ENCODE measurements around the gene KIF4A. TPM values are rescaled to one million over a fixed set of nuclear protein-coding genes. Genes with fewer than 3 reads are reported as not detected.
"Not testable (repeated sequence)": the region's sequence is repeated elsewhere in the genome, so short reads cannot be mapped to it uniquely, and the experiment has no call there.

Gene KIF4A
- total RNA-seq, 2 donors from 2014 or later = 27.6 to 40.6 TPM

- Histone ChIP-seq H3K4me3 (ENCODE audit: low read length) (no peak overlapping the region), H3K36me3 (ENCODE audit: control insufficient read depth, insufficient read depth, low read length) (peaks cover 23% of the 10 kb centered on the region), H3K9ac (ENCODE audit: extremely low read depth, low read length, poor library complexity, severe bottlenecking) (no peak overlapping the region), H3K4me1 (ENCODE audit: control insufficient read depth, insufficient read depth, low read length) (no peaks in the 10 kb centered on the region), H3K27ac (ENCODE audit: low read depth, low read length) (no peak overlapping the region), H3K27me3 (ENCODE audit: control insufficient read depth, insufficient read depth, low read length, poor library complexity, severe bottlenecking) (no peaks in the 10 kb centered on the region), H3K9me3 (ENCODE audit: control insufficient read depth, low read length) (no peaks in the 10 kb centered on the region)
- H3K4me3 Mint-ChIP-seq = no peak overlapping the region
- 100% methylated on average over 3 of the region's 4 CpGs; no CpG with 5 or more reads in 1 of the 2 experiments for WGBS, 2 experiments (ENCODE audit: insufficient coverage in 1 of 2, insufficient read length in 1 of 2)
- peaks cover 46% of the 10 kb centered on the region for H3K9me3 Mint-ChIP-seq
- H3K36me3 Mint-ChIP-seq (ENCODE audit: low read depth) = peaks cover 38% of the 10 kb centered on the region
- DNase-seq = no peak
- H3K27ac Mint-ChIP-seq = no peak overlapping the region
- TF ChIP-seq CTCF (conservative IDR thresholded peaks at IDR 0.05) = no peak
- no peaks in the 10 kb centered on the region for H3K27me3 Mint-ChIP-seq (ENCODE audit: insufficient read depth)
- H3K4me1 Mint-ChIP-seq = no peaks in the 10 kb centered on the region
These were observed 69.6 kb downstream of the KIF4A start for GRCh38 chrX:70359458-70359857.

- H3K9me3 Mint-ChIP-seq = peaks cover 40% of the 10 kb centered on the region
- H3K36me3 Mint-ChIP-seq (ENCODE audit: low read depth) = peaks cover 34% of the 10 kb centered on the region
- Histone ChIP-seq H3K27ac (ENCODE audit: low read depth, low read length) (no peak overlapping the region), H3K9ac (ENCODE audit: extremely low read depth, low read length, poor library complexity, severe bottlenecking) (no peak overlapping the region), H3K36me3 (ENCODE audit: control insufficient read depth, insufficient read depth, low read length) (peaks cover 20% of the 10 kb centered on the region), H3K4me1 (ENCODE audit: control insufficient read depth, insufficient read depth, low read length) (no peaks in the 10 kb centered on the region), H3K9me3 (ENCODE audit: control insufficient read depth, low read length) (no peaks in the 10 kb centered on the region), H3K4me3 (ENCODE audit: low read length) (no peak overlapping the region), H3K27me3 (ENCODE audit: control insufficient read depth, insufficient read depth, low read length, poor library complexity, severe bottlenecking) (no peaks in the 10 kb centered on the region)
- no peak overlapping the region for H3K4me3 Mint-ChIP-seq
- no peaks in the 10 kb centered on the region for H3K27me3 Mint-ChIP-seq (ENCODE audit: insufficient read depth)
- no peak for DNase-seq
- no peak for TF ChIP-seq CTCF (conservative IDR thresholded peaks at IDR 0.05)
- no peak overlapping the region for H3K27ac Mint-ChIP-seq
- 91 to 100% methylated on average over 4 to 10 of the region's 10 CpGs for WGBS, 2 experiments (ENCODE audit: insufficient coverage in 1 of 2, insufficient read length in 1 of 2)
- no peaks in the 10 kb centered on the region for H3K4me1 Mint-ChIP-seq
These were observed 70.5 kb downstream of the KIF4A start for GRCh38 chrX:70360366-70360765.

DNA sequence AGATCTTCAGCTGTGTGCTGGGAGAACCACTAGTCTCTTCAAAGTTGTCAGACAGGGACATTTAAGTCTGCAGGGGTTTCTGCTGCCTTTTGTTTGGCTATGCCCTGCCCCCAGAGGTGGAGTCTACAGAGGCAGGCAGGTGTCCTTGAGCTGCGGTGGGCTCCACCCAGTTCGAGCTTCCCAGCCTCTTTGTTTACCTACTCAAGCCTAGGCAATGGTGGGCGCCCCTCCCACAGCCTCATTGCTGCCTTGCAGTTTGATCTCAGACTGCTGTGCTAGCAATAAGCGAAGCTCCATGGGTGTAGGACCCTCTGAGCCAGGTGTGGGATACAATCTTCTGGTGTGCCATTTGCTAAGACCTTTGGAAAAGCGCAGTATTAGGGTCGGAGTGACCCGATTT is 78.8 kb downstream of the KIF4A start:
- Mint-ChIP-seq H3K36me3 (ENCODE audit: low read depth) (peaks cover 56% of the 10 kb centered on the region), H3K9me3 (peaks cover 60% of the 10 kb centered on the region)
- Histone ChIP-seq H3K9me3 (ENCODE audit: control insufficient read depth, low read length) (peaks cover 10% of the 10 kb centered on the region), H3K36me3 (ENCODE audit: control insufficient read depth, insufficient read depth, low read length) (peaks cover 12% of the 10 kb centered on the region)
- not testable (repeated sequence) for H3K4me3 ChIP-seq (ENCODE audit: low read length); H3K27me3 Mint-ChIP-seq (ENCODE audit: insufficient read depth); H3K9ac ChIP-seq (ENCODE audit: extremely low read depth, low read length, poor library complexity, severe bottlenecking); H3K4me1 ChIP-seq (ENCODE audit: control insufficient read depth, insufficient read depth, low read length); DNase-seq; H3K27ac ChIP-seq (ENCODE audit: low read depth, low read length); H3K4me3 Mint-ChIP-seq; H3K27ac Mint-ChIP-seq; H3K4me1 Mint-ChIP-seq; H3K27me3 ChIP-seq (ENCODE audit: control insufficient read depth, insufficient read depth, low read length, poor library complexity, severe bottlenecking)
- WGBS, 2 experiments (ENCODE audit: insufficient coverage in 1 of 2, insufficient read length in 1 of 2) = 90 to 94% methylated on average over 3 to 7 of the region's 7 CpGs

DNA sequence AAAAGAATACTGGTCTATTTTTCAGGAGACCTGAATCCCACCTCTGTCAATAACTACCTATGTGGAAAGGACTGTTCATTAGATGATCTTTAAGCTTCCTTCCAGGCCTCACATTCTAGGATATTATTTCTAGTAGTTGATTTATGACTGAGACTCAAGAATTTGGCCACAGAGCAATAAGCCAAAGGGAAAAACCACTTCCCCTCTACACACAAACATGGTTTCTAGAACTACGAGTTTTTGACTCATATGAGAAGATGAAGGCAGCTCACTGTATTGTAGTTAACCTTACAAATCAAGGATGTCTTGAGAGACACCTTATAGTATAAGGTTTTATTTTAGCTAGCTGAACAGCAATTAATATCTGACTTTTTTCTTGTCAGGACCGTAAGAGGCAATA is 96.3 kb downstream of the KIF4A start:
- Histone ChIP-seq H3K36me3 (ENCODE audit: control insufficient read depth, insufficient read depth, low read length) (peaks cover 29% of the 10 kb centered on the region), H3K4me1 (ENCODE audit: control insufficient read depth, insufficient read depth, low read length) (no peaks in the 10 kb centered on the region), H3K4me3 (ENCODE audit: low read length) (no peak overlapping the region), H3K9me3 (ENCODE audit: control insufficient read depth, low read length) (peaks cover 8% of the 10 kb centered on the region), H3K27me3 (ENCODE audit: control insufficient read depth, insufficient read depth, low read length, poor library complexity, severe bottlenecking) (no peaks in the 10 kb centered on the region), H3K27ac (ENCODE audit: low read depth, low read length) (no peak overlapping the region), H3K9ac (ENCODE audit: extremely low read depth, low read length, poor library complexity, severe bottlenecking) (no peak overlapping the region)
- DNase-seq = no peak
- WGBS, 2 experiments (ENCODE audit: insufficient coverage in 1 of 2, insufficient read length in 1 of 2) = 100% methylated on average over 1 to 2 of the region's 2 CpGs
- Mint-ChIP-seq H3K4me1 (no peaks in the 10 kb centered on the region), H3K36me3 (ENCODE audit: low read depth) (peaks cover 47% of the 10 kb centered on the region), H3K27me3 (ENCODE audit: insufficient read depth) (no peaks in the 10 kb centered on the region), H3K27ac (no peak overlapping the region), H3K4me3 (no peak overlapping the region), H3K9me3 (peaks cover 49% of the 10 kb centered on the region)
- no peak for TF ChIP-seq CTCF (conservative IDR thresholded peaks at IDR 0.05)
